GM23338 (cell line): ENCODE results near the gene DPPA4. TPM values are rescaled to one million over a fixed set of nuclear protein-coding genes. Genes with fewer than 3 reads are reported as not detected.

ENCODE experiments used
- ATAC-seq: fragments of 200-7000 bp; cut with Tn5 transposase; 3 replicates; pipeline ENCODE4 v1.9.1; 2020
- DNase-seq: peaks from one replicate; pipeline ENCODE4 v3.0.0-alpha.2; 2015; ENCODE audit warnings: low spot score
- H2AFZ ChIP-seq: fragments of 200-600 bp; sonication (generic); 2 replicates; pipeline ENCODE4 v1.8.0; 2016; ENCODE audit warnings: antibody characterized with exemption, mild to moderate bottlenecking, moderate library complexity
- H3F3A ChIP-seq: fragments of 200-600 bp; sonication (generic); replicated peaks from 2 replicates; pipeline ENCODE4 v1.8.0; 2017; ENCODE audit warnings: antibody characterized with exemption, mixed run types, low read depth
- H3K27ac ChIP-seq: fragments of 200-600 bp; sonication (generic); 2 replicates; pipeline ENCODE4 v1.6.1; 2016; ENCODE audit warnings: low read depth
- H3K27me3 ChIP-seq: fragments of 200-600 bp; sonication (generic); 2 replicates; pipeline ENCODE4 v1.8.0; 2016; ENCODE audit warnings: mild to moderate bottlenecking, mixed run types, moderate library complexity; ENCODE audit not compliant: insufficient read depth
- H3K36me3 ChIP-seq: fragments of 200-600 bp; sonication (generic); 2 replicates; pipeline ENCODE4 v1.8.0; 2016; ENCODE audit warnings: mild to moderate bottlenecking; ENCODE audit not compliant: insufficient read depth
- H3K4me1 ChIP-seq: fragments of 200-600 bp; sonication (generic); 2 replicates; pipeline ENCODE4 v1.8.0; 2016; ENCODE audit warnings: mild to moderate bottlenecking, moderate library complexity; ENCODE audit not compliant: insufficient read depth
- H3K4me2 ChIP-seq: fragments of 200-600 bp; sonication (generic); 2 replicates; pipeline ENCODE4 v1.7.1; 2017; ENCODE audit warnings: mixed run types
- H3K4me3 ChIP-seq: fragments of 200-600 bp; sonication (generic); 2 replicates; pipeline ENCODE4 v1.6.1; 2016; ENCODE audit warnings: mixed run types
- H3K79me2 ChIP-seq: fragments of 200-600 bp; sonication (generic); replicated peaks from 2 replicates; pipeline ENCODE4 v1.8.0; 2017; ENCODE audit warnings: mild to moderate bottlenecking; ENCODE audit not compliant: insufficient read depth
- H3K9me2 ChIP-seq: fragments of 200-600 bp; sonication (generic); 2 replicates; pipeline ENCODE4 v1.8.0; 2017; ENCODE audit not compliant: insufficient read depth
- H4K20me1 ChIP-seq: fragments of 200-600 bp; sonication (generic); replicated peaks from 2 replicates; pipeline ENCODE4 v1.8.0; 2017; ENCODE audit warnings: mild to moderate bottlenecking; ENCODE audit not compliant: insufficient read depth
- H3K27ac Mint-ChIP-seq: 2 replicates; pipeline ENCODE4 v1.8.0; 2020; ENCODE audit warnings: inconsistent platforms, mild to moderate bottlenecking, moderate library complexity, mixed read lengths
- H3K27me3 Mint-ChIP-seq: 3 replicates; pipeline ENCODE4 v1.8.0; 2022; ENCODE audit warnings: low read depth, mild to moderate bottlenecking, moderate library complexity, mixed read lengths, inconsistent platforms; ENCODE audit not compliant: insufficient read depth, poor library complexity
- H3K36me3 Mint-ChIP-seq: 3 replicates; pipeline ENCODE4 v1.8.0; 2021; ENCODE audit warnings: low read depth, mild to moderate bottlenecking, inconsistent platforms, moderate library complexity, mixed read lengths
- H3K4me1 Mint-ChIP-seq: 3 replicates; pipeline ENCODE4 v1.8.0; 2020; ENCODE audit warnings: mild to moderate bottlenecking, inconsistent platforms, mixed read lengths
- H3K4me3 Mint-ChIP-seq: 3 replicates; pipeline ENCODE4 v1.8.0; 2021; ENCODE audit warnings: moderate library complexity, mild to moderate bottlenecking, inconsistent platforms, mixed read lengths
- H3K9me3 Mint-ChIP-seq: 3 replicates; pipeline ENCODE4 v1.8.0; 2020; ENCODE audit warnings: moderate library complexity, mild to moderate bottlenecking, inconsistent platforms, mixed read lengths
- CREB1 ChIP-seq: fragments of 250-450 bp; sonication (Bioruptor Pico); IDR thresholded peaks from 2 replicates; pipeline ENCODE4 v1.5.0; 2020; ENCODE audit warnings: low read depth, mild to moderate bottlenecking, moderate library complexity
- EZH2phosphoT487 ChIP-seq: fragments of 200-600 bp; sonication (generic); IDR thresholded peaks from one replicate; pipeline ENCODE4 v1.8.1; 2018; ENCODE audit warnings: antibody characterized with exemption; ENCODE audit not compliant: unreplicated experiment
- NANOG ChIP-seq: IDR thresholded peaks from 2 replicates; pipeline ENCODE4 v1.6.1; 2016; ENCODE audit warnings: antibody characterized with exemption, borderline replicate concordance
- POLR2AphosphoS5 ChIP-seq: IDR thresholded peaks from 2 replicates; pipeline ENCODE4 v1.6.1; 2016; ENCODE audit warnings: antibody characterized with exemption, low read depth
- REST ChIP-seq: IDR thresholded peaks from one replicate; pipeline ENCODE4 v1.6.1; 2018; ENCODE audit warnings: antibody characterized with exemption; ENCODE audit not compliant: unreplicated experiment
- ZNF331 ChIP-seq: fragments of 250-450 bp; sonication (Bioruptor Pico); IDR thresholded peaks from 2 replicates; pipeline ENCODE4 v1.5.0; 2020; ENCODE audit warnings: low read depth, mild to moderate bottlenecking, moderate library complexity
- polyA plus RNA-seq: library from polyadenylated mRNA; unstranded; fragments of >200 nt; fragmentation: Nextera tagmentation; extraction: Ambion mirVana; gene quantifications from 2 replicates; pipeline ENCODE4 v1.2.1, GENCODE V29; 2016
- total RNA-seq: library from RNA; depleted of rRNA; stranded (reverse); fragments of >200 nt; shearing (Covaris generic); gene quantifications from 2 replicates; pipeline ENCODE4 v1.2.3, GENCODE V29; 2014

Gene DPPA4
- total and polyA plus RNA-seq, 2 experiments from 2014 or later: 546 to 878 TPM

- Histone ChIP-seq H3K4me2 (no peak overlapping the region), H3K9me2 (no peaks in the 10 kb centered on the region), H2AFZ (no peak overlapping the region), H3K27ac (peak overlapping the region; percentile 46), H3K36me3 (peaks cover 43% of the 10 kb centered on the region), H3K79me2 (peaks cover 35% of the 10 kb centered on the region), H3F3A (peaks cover 47% of the 10 kb centered on the region), H3K4me3 (no peak overlapping the region), H3K4me1 (peaks cover 31% of the 10 kb centered on the region), H4K20me1 (peaks cover 33% of the 10 kb centered on the region), H3K27me3 (no peaks in the 10 kb centered on the region)
- peak; percentile 61 for DNase-seq
- peaks cover 60% of the 10 kb centered on the region for H3K36me3 Mint-ChIP-seq
- peaks cover 35% of the 10 kb centered on the region for H3K27me3 Mint-ChIP-seq
- peaks cover 9% of the 10 kb centered on the region; the same call in 2 of the 3 replicates for H3K9me3 Mint-ChIP-seq
- peaks cover 43% of the 10 kb centered on the region for H3K4me1 Mint-ChIP-seq
- ATAC-seq: peak; percentile 43
- peak overlapping the region; percentile 13; the same call in 2 of the 3 replicates for H3K4me3 Mint-ChIP-seq
- 0 out of 2 replicates have a peak, but pooled peaks have one; percentile 32 for TF ChIP-seq NANOG
- TF ChIP-seq REST: no peak
- H3K27ac Mint-ChIP-seq: 0 out of 2 replicates have a peak overlapping the region, but pooled peaks have one; percentile 40
Observed at GRCh38 chr3:109325657-109326056, 11.7 kb downstream of the DPPA4 start.

DNA sequence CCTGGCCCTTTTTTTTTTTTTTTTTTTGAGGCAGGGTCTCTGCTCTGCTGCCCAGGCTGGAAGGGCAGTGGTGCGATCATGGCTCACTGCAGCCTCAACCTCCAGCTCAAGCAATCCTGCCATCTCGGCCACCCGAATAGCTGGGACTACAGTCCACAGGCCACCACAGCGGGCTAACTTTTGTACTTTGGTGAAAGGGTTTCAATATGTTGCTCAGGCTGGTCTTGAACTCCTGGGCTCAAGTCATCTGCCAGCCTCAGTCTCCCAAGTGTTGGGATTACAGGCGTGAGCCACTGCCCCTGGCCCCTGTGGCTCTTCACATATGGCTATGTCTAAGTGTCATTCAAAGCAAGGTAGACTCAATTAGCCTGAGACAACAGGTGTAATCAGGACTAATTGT lies 12.2 kb downstream of the DPPA4 start:
- Mint-ChIP-seq H3K4me3 (0 out of 3 replicates have a peak overlapping the region, but pooled peaks have one; percentile 13), H3K36me3 (peaks cover 54% of the 10 kb centered on the region), H3K4me1 (peaks cover 39% of the 10 kb centered on the region), H3K27ac (no peak overlapping the region), H3K9me3 (peaks cover 9% of the 10 kb centered on the region; the same call in 2 of the 3 replicates), H3K27me3 (peaks cover 31% of the 10 kb centered on the region)
- H4K20me1 ChIP-seq: peaks cover 29% of the 10 kb centered on the region
- ATAC-seq (peak; percentile 76), DNase-seq (peak; percentile 49)
- no peak overlapping the region for H3K4me2 ChIP-seq
- H3K4me3 ChIP-seq: no peak overlapping the region
- H3K27ac ChIP-seq: peak overlapping the region; percentile 46
- TF ChIP-seq EZH2phosphoT487 (no peak), POLR2AphosphoS5 (peak; percentile 73), CREB1 (CRISPR knock-in tag) (no peak; the same call in 1 of the 2 replicates), ZNF331 (no peak)
- peaks cover 29% of the 10 kb centered on the region for H3K79me2 ChIP-seq
- H3K36me3 ChIP-seq: peaks cover 38% of the 10 kb centered on the region
- no peak overlapping the region for H2AFZ ChIP-seq
- H3K9me2 ChIP-seq: no peaks in the 10 kb centered on the region
- peaks cover 26% of the 10 kb centered on the region; the same call in 1 of the 2 replicates for H3K4me1 ChIP-seq
- no peaks in the 10 kb centered on the region for H3K27me3 ChIP-seq
- H3F3A ChIP-seq: peaks cover 43% of the 10 kb centered on the region
